HK-2 (cell line): ENCODE results near the gene MBOAT2.
"Not testable (repeated sequence)": the region's sequence is repeated elsewhere in the genome, so short reads cannot be mapped to it uniquely, and the experiment has no call there.

Experiments used
- DNase-seq: peaks from one replicate; pipeline ENCODE4 v3.0.0-alpha.2; 2018; ENCODE audit not compliant: unreplicated experiment

The MBOAT2 gene

DNA sequence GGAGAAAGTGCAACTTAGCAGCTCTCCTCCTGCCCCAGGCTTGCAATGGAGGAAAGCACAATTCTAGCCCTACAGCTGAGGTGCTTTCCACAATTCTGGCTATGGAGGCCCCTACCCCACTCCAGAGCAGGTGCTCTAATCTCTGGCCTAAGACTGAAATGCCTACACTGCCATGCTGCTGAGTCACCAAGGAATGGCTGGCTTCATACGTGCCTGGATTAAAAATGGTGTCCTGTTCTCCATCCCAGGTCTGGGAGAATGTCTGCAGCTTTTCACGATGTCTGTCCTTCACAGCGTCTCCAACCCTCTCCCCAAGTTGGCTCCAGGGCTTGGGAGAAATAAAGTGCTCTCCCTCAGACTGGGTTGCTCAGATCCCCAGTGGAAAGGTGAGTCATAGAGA lies 48.5 kb downstream of the MBOAT2 start:
- no peak for DNase-seq

- no peak for DNase-seq
Observed at GRCh38 chr2:8953525-8953924, 50.0 kb downstream of the MBOAT2 start.

DNA sequence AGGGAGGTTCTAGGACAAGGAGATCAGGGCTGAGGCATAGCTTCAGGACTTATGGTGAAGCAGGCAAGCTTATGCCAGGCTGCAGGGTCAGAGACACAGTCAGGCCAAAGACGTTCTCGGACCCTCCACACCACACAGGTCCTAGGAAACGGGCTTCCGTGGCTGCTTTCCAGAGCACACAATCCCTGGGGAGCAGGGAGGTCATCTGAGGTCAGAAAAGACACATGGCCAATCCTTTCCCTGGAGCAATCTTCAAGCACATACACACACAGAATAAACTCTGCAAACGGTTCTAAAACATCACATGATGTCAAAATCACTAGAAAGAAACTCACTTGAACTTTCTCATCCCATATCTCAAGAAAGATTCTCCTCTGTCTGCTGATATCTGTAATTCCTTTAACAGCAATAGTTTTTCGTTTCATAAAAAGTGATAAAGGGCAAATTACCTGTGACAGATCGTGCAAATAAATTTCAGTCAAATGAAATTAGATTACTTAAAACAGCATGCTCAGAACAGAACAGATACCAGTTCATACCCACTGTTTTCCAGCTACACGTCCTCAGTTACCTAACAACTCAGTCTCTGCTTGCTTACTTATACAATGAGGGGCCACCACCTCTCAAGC lies 63.9 kb downstream of the MBOAT2 start:
- DNase-seq = no peak

GRCh38 chr2:8938384-8938783 lies 65.1 kb downstream of the MBOAT2 start:
- no peak for DNase-seq

DNA sequence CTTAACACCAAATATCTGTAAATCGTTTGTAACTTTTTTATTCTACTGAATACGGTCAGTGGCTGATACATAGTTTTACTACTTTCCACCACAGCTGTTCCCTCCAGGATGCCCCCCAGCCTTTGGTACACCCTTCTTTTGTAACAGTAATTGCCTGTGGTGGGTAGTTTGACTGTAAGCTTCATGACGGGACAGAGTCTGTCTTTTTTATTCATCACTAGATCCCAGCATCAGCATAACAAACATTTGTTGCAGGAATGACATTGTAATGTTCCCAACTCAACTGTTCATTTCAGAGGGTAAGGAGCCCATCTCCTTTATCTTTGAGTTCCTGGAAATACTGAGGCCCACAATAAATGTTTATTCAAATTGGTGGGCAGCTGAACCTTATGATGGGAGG lies 67.5 kb downstream of the MBOAT2 start:
- no peak for DNase-seq

GRCh38 chr2:8934338-8934737 lies 69.1 kb downstream of the MBOAT2 start:
- DNase-seq = no peak

GRCh38 chr2:8932702-8933101 lies 70.8 kb downstream of the MBOAT2 start:
- no peak for DNase-seq

DNA sequence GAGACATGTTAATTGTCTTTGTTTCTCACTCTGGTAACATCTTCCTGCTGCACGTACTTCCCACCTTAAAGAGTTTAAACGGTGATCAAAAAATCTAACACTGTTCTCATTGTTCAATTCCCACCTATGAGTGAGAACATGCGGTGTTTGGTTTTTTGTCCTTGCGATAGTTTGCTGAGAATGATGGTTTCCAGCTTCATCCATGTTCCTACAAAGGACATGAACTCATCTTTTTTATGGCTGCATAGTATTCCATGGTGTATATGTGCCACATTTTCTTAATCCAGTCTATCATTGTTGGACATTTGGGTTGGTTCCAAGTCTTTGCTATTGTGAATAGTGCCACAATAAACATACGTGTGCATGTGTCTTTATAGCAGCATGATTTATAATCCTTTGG lies 73.3 kb downstream of the MBOAT2 start:
- DNase-seq = not testable (repeated sequence)

- no peak for DNase-seq
Observed at GRCh38 chr2:8929128-8929527, 74.4 kb downstream of the MBOAT2 start.

DNA sequence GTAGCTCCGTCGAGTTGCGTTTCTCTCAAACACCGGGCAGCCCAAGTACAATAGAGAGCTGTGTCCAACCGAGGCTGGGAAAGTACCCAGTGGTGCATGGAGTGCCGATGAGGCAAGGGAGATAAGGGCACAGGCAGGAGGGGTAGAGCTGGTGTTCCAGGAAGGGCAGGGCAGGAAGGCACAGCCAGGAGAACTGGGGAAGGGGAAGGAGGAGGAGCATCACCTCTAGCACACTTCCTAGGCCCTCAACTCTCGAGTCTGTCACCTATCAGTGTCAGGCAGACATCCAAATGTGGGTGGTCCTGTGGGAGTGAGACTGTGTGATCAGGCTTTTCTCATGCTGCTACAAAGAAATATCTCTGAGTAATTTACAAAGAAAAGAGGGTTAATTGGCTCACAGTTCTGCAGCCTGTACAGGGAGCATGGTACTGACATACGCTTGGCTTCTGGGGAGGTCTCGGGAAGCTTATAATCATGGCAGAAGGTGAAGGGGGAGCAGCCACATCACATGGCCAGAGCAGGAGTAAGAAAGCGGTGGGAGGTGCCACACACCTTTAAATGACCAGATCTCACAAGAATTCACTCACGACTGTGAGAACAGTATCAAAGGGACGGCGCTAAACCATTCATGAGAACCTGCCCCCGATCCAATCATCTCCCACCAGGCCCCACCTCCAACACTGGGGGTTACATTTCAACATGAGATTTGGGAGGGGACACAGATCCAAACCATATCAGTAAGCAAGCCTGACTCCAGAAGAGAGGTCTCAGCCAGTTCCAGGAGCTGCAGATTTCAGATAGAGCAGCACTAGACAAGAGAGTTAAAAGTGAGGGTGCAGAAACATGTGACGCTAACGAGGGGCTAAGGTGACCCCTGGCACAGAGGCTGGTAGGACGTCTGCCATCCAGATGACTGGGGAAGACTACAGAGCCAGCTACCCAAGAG lies 75.7 kb downstream of the MBOAT2 start:
- no peak for DNase-seq

GRCh38 chr2:8926356-8926755 lies 77.1 kb downstream of the MBOAT2 start:
- DNase-seq = no peak

DNA sequence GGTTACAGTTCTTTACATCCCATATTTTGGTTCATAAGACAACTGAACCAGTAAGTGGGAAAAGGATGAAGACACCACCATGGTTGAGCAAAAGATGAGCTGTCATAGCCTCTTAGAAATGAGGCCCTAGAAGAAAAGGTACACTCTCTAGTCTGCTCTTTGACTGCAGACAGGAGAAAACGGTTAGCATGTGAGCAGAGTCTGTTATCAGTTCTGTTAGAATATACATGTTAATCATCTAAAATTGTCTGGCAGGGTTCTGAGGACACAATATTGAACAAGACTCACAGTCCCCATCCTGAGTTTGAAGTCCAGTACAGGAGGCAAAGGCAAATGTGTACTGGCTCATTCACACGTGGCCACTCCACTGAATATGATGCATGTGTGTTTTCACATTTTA lies 78.1 kb downstream of the MBOAT2 start:
- DNase-seq = no peak

DNA sequence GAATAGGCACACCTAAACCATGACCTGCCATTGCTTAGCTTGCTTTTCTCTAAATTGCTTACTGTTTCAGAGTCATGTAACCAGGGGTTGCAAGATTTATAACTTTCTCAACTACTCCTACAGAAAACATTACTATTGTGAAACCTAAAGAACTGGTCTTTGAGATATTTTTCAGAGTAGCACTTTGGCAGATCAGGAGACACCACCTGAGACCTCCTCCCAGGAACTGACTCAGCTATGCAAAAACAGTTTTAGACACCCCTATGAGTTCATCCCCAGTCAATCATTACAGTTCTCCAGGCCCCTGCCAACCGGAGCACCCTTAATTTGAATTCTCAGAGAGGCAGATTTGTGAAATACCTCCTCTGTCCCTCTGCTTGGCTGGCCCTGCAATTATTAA lies 80.3 kb downstream of the MBOAT2 start:
- peak; percentile 17 for DNase-seq

GRCh38 chr2:8922431-8922830 lies 81.1 kb downstream of the MBOAT2 start:
- DNase-seq = peak; percentile 14

DNA sequence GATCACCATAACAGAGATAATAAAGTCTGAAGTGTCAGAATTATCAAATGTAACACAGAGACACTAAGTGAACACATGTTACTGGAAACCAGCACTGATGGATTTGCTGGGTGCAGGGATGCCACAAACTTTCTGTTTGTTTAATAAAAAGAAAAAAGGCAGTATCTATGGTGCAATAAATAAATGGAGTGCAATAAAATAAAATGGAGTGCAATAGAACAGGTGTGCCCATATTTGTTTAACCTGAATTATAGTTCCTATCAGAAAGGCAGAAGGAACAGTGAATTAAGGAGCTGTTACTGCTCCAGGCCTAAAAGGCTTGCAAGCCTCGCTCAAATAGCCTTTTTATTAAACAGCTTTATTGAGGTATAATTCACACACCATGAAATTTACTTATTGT lies 85.1 kb downstream of the MBOAT2 start:
- no peak for DNase-seq

GRCh38 chr2:8915941-8916340 lies 87.5 kb downstream of the MBOAT2 start:
- no peak for DNase-seq

DNA sequence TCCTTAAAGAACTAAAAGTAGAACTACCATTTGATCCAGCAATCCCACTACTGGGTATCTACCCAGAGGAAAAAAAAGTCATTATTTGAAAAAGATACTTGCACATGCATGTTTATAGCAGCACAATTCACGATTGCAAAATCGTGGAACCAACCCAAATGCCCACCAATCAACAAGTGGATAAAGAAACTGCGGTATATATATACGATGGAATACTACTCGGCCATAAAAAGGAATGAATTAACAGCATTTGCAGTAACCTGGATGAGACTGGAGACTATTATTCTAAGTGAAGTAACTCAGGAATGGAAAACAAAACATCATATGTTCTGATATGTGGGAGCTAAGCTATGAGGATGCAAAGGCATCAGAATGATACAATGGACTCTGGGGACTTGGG lies 89.7 kb downstream of the MBOAT2 start:
- not testable (repeated sequence) for DNase-seq

DNA sequence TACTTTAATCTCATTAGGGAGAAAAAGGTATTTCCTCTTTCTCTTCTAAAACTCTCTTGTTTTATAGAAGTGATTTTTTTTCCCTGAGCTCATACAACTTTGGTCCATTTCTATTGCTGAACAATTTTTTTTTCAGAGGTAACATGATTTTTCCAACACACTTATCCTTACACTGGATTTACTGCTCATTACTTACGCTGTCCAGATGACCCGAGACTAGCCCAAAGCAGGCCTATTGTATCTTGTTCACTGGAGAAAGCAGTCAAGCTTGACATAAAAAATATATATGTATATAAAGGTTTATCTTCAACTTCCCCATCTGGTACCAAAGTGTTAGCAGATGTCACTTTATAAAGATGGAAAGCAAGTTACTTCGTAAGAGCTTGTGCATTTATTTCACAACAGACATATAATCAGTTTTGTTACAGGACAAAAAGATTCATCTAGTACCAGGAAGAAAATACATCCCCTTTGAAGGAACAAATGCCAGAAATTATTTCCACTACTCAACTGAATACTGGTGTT lies 95.7 kb downstream of the MBOAT2 start:
- no peak for DNase-seq

DNA sequence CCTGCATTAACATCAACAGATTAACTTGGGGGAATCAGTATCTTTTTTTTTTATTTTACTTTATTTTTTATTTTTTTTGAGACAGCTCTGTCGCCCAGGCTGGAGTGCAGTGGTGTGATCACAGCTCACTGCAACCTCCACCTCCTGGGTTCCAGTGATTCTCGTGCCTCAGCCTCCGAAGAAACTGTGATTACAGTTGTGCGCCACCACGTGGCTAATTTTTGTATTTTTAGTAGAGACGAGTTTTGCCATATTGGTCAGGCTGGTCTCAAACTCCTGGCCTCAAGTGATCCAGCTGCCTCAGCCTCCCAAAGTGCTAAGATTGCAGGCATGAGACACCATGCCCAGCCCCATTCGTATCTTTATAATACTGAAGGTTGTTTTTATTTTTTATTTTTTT lies 99.6 kb downstream of the MBOAT2 start:
- not testable (repeated sequence) for DNase-seq

GRCh38 chr2:8902757-8903156 lies 100.7 kb downstream of the MBOAT2 start:
- DNase-seq = not testable (repeated sequence)

GRCh38 chr2:8897206-8897605 lies 106.3 kb downstream of the MBOAT2 start:
- DNase-seq = not testable (repeated sequence)

GRCh38 chr2:8896671-8897070 lies 106.8 kb downstream of the MBOAT2 start:
- not testable (repeated sequence) for DNase-seq
